HG03565 (cell line): ENCODE measurements around the gene SLC15A3.

Source experiments
- ATAC-seq: cut with Tn5 transposase; IDR thresholded peaks from one replicate; pipeline ENCODE4 v1.9.1; 2021; ENCODE audit warnings: mild to moderate bottlenecking, moderate library complexity; ENCODE audit not compliant: unreplicated experiment

Gene SLC15A3

DNA sequence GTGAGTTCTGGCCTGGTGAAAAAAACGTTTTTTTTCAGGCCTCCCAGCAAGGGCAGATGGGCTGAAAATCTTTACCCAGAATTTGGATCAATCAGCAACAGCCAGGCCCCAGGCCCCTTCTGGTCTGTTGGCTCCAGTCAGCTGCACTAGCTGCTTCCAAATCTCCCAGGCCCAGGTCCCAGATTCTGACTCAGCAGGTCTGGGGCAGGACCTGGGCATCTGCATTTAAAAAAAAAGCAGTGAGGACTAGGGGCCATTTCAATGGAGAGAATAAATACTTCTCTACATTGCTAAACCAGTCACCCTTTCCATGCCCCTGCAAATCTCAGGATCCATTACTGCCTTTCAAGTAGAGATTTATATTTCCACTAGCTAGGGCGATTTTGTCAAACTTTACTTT, 4.3 kb downstream of the SLC15A3 start:
- ATAC-seq = no peak

DNA sequence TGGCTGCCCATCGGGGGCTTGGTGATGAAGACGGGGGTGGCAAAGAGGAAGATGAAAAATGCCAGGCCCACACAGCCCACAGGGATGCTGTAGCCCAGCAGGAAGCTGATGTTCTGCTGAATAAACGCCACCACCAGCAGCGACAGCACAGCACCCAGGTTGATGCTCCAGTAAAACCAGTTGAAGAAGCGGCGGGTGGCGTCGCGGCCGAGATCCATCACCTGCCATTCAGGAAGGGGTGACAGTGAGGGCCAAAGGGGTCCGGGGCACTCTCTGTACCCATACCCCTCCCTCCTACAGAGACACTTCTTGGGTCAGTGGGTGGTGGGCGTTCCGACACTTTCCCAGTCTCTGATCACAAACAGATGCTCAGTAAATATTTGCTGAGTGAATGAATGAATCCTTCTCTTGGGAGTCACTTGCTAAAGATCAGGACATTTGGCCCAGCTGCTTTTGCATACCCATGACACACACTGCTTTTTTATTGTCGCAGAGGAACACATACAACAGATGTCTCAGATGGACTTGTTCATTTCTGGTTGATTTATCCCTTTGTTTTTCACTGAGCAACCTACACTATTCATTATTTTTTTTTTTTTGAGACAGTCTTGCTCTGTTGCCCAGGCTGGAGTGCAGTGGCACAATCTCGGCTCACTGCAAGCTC, 5.2 kb downstream of the SLC15A3 start:
- no peak for ATAC-seq

DNA sequence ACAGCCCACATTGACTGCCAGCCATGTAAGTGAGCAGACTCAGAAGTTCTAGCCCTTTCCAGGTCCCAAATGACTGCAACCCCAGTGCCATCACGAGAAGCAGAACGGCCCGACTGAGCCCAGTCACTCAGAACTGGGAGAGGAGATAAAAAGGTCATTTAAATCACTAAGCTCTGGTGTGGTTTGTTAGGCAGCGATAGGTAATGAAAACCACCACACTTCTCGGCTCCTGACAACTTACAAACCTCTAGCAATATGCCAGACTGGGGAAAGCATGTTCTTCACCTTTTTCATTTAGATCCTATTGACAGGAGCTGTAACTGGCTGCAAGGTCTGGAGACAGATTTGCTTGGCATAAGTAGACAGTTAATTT, 6.7 kb downstream of the SLC15A3 start:
- ATAC-seq = no peak

DNA sequence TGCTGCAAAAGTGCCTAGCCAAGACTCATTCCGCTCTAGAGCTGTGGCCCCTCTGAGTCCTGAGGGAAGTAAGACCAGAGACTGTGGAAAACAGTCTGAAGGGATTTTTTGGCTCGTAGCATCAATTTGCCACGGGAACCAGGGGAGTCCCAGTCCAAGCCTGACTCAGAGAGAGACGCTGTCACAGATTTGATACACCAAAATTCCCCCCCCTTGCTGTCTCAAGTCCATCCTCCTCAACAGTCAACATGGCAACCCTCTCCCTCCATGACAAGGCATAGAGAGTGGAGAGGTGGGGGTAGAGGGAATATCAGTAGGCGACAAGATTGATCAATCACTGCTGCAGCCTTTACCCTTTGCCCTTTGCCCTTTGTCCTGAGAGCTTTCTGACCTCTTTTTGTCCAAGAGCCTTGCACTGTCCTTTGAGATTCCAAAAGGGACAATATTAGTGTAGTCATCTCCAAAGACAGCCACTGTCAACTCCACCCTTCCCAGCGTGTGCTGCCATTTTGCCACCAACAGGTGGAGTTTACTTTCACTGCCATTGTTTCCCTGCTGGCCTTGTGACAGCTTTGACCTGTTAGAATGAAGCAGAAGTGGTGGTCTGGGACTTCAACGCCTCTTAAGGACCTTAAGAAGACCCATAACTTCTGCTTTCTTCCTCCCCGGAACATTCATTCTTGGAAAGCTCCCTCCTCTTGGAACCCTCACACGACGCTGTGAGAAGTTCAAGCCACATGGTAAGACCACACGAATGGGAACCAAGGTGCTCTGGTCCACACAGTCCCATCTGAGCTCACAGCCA, 7.3 kb downstream of the SLC15A3 start:
- ATAC-seq = no peak

DNA sequence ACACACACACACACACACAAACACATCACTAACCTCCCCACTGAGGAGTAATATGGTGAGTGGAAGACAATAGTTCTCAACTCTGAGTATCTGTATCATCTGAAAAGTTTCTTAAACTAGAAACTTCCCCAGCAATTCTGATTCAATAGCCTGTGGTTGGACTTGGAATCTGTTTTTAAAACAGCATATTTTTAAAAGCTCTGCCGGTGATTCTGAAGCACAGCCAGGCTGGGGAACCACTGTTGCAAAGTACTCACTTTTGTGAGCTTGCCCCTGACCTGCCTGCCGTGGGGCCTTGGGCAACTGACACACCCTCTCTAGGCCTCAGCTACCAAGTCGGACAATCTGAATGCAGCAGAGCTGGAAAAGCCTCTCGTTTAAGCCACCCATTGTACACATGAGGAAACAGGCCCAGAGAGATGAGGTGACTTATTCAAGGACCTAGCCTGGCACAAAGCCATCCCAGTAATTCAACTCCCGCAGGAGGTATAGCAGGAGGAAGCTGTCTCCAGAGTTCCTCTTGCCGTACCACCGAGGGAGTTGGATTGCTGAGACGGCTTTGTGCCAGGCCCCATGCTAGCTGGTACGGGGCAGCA, 8.9 kb downstream of the SLC15A3 start:
- no peak for ATAC-seq

DNA sequence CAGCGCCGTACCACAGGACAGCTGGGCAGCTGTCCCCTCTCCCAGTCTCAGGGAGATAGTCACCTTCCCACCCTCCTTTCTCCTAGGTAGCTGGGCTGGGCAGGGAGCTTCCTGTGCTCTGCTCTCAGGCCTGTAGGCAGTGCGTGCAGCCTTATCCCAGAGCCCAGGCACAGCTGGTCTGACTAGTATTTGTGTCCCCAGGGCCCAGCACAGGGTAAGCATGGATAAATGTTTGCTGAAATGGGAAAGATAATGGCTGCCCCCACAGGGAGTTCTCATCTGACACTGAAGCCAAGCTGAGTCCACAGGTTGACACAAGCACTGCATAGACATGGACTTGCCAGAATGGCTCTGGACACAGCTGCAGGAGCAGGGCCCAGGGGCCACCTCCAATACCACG, 9.8 kb downstream of the SLC15A3 start:
- ATAC-seq = no peak

DNA sequence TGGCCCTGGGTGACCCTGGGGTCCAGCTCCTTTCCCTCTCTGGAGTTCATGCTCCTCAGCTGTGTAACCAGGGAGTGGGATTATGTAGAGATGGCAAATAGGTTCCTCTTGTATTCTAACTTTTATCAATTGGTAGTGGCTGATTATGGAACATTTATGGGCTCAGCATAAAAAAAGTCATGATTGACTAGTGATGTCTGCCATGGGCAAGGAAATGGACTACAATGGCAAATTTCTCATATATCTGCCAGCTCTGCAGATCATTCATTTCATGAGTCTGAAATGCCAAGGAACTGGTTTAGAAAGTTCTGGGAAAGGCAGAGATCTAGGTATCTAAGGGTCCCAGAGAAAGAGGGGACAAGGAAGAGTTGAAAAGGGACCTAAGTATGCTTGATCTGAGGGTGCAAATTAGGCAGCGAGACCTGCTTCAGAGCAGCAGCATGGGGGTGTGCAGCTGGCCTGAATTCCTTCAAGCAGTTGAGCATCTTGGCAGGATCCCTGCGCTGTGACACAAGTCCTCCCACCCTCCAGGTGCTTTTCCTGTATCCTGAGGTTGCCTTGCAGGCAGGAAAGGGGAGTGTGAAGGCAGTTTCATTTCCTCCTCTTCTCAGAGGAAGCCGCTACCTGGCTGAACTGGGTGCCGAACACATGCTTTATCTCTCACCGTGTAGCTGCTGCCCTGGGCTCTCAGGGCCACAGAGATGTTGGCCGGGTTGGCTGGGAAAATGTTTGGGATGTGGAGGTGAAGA, 10.4 kb downstream of the SLC15A3 start:
- ATAC-seq = no peak

DNA sequence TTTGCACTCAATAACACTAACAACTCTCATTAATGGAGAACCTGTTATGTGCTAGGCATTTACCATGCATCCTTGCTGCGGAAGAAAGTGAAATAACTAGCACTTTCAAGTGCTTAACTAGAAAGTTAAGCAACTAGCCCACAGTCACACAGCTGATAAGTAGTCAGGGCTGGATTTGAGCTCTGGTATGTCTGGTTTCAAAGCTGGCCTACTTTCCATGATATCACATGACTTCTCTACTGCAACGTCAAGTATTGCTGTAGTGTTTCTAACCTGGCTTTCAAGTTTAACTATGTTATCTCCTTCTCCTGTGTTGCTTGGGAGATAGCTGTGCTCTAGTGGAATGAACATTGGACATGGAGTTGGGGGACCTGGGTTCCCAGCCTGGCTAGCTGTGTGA, 12.1 kb downstream of the SLC15A3 start:
- no peak for ATAC-seq

DNA sequence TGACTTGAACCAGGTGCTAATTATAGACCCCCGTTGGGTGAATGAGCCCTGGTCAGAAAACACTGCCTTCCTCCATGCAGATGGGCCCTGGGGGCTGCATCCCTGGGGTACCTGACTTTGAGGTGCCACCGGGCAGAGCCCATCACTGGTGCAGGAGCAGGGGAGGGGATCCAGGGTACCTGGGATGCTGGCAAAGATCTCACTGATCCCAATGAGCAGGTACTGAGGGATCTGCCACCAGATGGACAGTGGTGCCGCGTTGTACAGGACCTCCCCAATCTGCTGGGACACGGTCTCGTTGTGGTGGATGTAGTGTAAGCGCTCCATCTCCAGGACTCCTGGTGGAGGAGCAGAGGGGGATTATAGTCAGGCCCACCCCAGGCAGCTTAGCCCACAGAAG, 12.7 kb downstream of the SLC15A3 start:
- ATAC-seq = no peak

DNA sequence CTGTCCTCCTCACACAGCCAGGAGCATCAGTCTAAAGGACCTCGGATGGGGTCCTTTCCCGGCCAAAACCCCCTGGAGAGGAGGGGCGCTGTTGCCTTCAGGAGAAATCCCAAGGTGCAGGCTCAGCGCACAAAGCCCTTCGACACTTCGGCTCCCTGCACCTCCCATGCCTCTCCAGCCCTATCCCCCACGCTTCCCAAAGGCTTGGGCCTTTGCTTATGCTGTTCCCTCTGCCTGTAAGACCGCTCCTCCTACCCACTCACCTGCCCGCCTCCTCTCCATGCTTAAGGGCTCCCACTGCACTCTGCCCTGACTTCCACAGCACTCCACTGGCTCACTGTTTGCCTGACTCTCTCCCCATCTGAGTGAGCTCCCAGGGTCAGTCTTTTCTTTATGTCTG, 13.5 kb downstream of the SLC15A3 start:
- ATAC-seq = no peak

DNA sequence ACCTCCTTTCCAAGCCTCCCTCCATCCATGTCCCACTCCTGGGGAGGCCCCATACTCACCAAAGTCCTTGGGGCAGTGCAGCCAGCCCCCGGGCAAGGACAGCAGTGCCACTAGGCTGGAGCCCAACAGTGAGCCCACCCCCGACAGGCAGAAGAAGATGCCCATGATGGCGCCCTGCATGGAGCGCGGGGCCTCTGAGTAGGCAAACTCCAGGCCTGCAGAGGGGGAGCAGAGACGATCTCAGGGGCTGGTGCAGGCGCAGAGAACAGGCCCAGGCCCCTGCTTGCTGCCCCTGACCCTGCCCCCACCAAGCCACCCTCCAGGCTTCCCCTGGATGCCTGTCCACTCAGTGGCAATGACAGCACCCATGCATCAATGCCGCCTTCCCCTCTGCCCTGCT, 14.2 kb downstream of the SLC15A3 start:
- no peak for ATAC-seq

DNA sequence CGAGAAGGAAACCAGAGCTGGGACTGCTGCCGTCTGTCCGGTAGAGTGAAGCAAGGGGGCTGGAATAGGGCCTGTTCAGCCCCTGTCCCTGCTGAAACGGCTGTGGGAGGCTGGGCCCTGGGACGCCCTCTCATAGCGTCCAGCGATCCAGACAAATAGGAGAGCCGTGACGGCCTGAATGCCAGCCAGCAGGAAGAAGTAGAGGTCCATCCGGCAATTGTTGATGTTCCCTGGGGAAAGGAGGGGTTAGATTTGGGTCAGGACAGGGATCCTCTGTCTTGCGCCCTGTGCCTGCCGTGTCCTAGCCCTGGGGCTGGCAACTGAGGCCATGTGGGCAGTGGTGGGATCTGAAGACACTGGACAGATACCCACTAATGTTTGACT, 14.8 kb downstream of the SLC15A3 start:
- ATAC-seq = no peak

DNA sequence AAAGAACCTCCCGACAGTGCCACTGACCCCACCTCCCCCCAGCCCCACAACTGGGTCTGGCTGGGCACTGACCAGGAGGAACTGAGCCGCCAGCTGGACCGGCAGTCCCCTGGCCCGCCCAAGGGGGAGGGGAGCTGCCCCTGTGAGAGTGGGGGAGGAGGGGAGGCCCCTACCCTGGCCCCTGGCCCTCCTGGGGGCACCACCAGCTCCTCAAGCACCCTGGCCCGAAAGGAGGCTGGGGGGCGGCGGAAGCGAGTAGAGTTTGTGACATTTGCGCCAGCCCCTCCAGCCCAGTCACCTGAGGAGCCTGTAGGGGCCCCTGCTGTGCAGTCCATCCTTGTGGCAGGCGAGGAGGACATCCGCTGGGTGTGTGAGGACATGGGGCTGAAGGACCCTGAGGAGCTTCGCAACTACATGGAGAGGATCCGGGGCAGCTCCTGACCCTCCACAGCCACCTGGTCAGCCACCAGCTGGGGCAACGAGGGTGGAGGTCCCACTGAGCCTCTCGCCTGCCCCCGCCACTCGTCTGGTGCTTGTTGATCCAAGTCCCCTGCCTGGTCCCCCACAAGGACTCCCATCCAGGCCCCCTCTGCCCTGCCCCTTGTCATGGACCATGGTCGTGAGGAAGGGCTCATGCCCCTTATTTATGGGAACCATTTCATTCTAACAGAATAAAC, 15.4 kb downstream of the SLC15A3 start:
- no peak for ATAC-seq

DNA sequence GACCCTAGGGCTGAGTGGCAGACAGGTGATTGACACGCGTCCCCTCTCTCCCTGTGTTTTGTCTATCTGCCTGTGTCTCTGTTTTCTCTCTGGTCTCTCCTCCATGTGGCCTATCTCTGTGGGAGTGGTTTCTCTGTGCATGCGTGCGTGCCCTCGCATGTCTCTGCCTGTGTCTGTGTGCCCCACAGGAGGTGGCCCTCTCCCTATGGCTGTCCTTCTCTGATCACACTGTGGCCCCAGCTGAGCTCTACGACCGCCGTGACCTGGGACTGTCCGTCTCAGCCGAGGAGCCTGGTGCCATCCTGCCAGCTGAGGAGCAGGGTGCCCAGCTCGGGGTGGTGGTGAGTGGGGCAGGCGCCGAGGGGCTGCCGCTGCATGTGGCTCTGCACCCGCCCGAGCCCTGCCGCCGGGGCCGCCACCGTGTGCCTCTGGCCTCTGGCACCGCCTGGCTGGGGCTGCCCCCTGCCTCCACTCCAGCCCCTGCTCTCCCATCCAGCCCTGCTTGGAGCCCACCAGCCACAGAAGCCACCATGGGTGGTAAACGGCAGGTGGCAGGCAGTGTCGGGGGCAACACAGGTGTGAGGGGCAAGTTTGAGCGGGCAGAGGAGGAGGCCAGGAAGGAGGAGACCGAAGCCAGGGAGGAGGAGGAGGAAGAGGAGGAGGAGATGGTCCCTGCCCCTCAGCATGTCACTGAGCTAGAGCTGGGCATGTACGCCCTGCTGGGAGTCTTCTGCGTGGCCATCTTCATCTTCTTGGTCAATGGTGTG, 16.1 kb downstream of the SLC15A3 start:
- ATAC-seq = no peak

DNA sequence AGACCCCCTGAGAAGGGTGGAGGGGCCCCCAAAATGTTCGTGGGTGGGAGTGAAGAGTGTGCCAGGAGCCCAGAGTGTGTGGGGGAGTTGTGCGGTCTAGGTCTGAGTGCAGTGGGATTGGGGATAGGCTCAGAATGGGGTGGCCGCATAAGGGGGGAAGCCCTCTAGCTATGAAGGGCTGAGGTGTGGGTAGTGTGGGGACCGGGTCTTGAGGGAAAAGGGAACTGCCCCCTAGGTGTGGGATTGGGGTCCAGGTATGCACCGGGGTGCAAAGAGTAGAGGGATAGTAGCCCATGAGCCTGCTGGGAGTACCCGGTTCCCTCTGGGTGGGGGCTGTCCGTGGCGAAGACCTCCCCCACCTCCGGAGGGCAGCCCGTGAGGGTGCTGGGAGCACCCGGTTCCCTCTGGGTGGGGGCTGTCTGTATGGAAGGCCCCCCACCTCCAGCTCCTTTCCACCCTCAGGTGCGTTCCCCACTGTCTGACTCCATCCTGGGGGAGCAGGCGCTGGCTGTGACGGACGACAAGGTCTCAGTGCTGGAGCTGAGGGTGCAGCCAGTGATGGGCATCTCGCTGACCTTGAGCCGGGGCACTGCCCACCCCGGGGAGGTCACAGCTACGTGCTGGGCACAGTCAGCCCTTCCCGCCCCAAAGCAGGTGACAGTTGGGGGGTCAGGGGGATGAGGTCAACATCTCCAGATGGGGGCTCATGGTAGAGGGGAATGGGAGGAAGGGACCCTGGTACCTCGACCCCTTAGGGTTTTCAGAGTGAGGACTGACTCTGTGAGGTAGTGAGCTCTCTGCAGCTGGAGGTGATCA, 17.0 kb downstream of the SLC15A3 start:
- no peak for ATAC-seq

DNA sequence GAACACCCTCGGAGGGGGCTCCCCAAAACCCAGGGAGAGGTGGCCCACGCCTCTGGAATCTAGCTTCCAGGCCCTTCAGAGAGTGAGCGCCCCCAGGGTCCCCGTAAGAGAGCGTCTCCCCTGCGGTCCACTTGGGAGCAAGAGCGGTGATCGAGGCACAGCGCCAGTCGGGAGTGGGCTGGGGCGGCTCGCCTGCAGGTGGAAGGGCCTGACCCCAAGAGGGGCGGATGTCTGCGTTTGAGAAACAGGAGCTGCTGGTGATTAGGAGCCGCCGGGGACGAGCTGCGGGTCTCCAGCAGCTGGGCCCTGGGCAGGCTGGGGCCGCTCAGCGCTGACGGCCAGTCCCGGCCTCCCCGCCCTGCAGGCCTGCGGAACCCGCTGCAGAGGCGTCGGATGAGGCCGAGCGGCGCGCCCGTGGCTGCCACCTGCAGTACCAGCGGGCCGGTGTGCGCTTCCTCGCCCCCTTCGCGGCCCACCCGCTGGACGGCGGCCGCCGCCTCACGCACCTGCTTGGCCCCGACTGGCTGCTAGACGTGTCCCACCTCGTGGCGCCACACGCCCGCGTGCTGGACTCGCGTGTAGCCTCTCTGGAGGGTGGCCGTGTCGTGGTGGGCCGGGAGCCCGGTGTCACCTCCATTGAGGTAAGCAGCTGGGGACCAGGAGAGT, 17.7 kb downstream of the SLC15A3 start:
- no peak for ATAC-seq

DNA sequence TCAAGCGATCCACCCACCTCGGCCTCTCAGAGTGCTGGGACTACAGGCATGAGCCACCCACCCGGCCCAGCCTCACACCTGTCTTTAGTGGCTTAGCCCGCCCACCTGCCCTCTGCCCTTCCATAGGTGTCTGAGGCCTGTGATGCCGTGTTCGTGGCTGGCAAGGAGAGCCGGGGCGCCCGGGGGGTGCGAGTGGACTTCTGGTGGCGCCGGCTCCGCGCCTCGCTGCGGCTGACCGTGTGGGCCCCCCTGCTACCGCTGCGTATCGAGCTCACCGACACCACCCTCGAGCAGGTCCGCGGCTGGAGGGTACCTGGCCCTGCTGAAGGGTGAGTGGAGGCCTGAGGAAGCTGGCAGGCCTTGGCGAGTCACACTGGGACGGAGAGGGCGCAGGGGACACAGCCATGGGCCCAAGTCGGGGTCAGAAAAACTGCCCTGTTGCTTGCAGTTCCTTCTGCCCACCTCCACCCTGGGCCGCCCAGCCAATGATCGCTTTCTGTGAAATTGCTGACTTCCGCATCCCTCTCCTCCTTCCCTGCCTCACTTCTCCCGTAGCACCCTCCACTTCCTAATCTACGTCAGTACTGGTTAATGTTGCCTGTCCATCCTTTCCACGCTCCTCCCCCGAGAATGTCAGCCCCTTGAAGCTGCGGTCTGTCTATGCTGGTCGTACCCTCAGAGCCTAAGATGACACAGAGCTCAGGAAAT, 18.4 kb downstream of the SLC15A3 start:
- no peak for ATAC-seq

DNA sequence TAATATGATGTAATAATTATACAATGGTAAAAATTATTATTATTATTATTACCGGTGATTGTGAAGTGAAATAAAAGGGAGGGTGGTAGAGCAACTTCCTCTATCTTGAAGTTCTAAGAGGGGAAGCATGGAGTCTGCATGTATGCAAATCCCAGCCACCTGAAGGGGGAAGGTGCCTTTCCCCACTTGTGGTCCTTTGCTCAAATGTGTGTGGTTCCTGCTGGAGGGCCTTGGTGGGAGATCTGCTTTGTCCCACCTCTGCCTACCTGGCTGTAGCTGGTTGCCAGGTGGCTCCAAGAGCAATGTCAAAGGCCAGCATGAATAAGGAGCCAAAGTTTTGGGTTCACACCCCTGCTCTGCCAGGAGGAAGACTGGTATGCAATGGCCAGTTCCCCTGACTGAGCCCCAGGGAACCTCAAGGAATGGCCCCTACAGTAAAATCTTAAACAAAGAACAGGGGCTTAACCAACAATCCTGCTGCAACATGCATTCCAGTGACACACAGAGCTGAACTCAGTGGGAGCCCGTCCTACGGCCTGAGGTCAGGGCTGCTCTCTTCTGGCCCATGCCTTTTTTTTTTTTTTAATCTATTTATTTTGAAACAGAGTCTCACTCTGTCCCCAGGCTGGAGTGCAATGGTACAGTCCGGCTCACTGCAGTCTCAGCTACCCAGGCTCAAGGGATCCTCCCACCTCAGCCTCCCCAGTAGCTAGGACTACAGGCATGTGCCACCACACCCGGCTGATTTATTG, 19.2 kb downstream of the SLC15A3 start:
- ATAC-seq = no peak
